Ecto neural progenitor cell (in vitro differentiated cells): ENCODE data around the gene TFB2M.

Experiments
- DNase-seq: peaks from one replicate; pipeline ENCODE4 v3.0.0-alpha.2; 2018; ENCODE audit warnings: low spot score

Gene TFB2M

DNA sequence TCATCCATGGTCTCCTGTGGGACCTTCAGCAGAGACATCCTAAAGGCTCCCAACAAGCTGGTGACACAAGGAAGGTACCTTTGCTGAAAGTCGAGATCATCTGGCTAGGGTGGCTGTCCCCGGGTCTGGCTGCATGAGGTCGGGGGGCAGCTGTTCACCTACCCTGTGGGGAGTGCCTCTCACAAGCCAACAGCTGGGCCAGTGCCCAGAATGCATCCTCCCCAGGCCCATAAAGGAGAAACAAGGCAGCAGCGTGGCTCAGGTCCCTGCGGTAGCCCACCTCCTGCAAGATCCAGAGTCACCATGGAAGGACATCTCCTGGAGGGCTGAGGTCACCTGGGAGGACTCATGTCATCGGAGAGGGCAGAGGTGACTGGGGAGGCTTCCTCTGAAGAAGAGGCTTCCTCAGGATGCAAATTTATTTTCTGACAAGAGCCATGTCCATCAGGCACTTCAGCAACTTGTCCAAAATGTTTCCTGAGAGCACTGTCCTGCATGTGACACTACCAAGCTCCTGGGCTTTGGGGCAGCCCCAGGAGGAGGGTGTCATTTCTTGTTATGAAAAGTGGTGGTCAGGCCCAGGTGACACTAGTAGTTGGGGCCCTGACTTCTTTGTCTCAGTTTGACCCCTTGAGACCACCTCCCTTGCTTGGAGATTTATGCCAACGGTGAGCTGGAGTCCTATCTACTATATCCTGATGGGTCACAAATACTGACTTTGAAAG lies 52.3 kb downstream of the TFB2M start:
- DNase-seq: no peak

GRCh38 chr1:246513041-246513440 lies 53.0 kb downstream of the TFB2M start:
- no peak for DNase-seq

GRCh38 chr1:246512635-246513034 lies 53.4 kb downstream of the TFB2M start:
- DNase-seq: no peak

GRCh38 chr1:246512230-246512629 lies 53.8 kb downstream of the TFB2M start:
- no peak for DNase-seq

DNA sequence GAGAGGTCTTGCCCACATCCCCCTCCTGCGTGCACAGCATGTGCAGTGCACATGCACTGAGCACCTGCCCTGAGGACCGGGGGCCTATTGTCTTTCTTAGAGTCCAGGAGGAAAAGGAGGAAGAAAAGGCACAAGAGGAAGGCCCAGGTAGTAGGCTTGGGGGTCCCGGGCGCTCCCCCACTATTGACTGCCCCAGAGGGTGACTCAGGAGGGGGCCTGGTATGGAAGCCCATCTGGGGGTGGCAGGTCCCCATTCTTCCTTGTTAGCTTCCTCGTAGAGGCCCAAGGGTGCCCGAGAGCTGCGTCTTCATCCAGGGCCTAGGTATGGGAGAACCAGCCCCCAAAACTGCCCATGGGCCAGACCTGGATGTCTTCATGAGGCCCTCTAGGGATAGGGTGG lies 54.9 kb downstream of the TFB2M start:
- DNase-seq: no peak

GRCh38 chr1:246510147-246511030 lies 55.7 kb downstream of the TFB2M start:
- DNase-seq: no peak

DNA sequence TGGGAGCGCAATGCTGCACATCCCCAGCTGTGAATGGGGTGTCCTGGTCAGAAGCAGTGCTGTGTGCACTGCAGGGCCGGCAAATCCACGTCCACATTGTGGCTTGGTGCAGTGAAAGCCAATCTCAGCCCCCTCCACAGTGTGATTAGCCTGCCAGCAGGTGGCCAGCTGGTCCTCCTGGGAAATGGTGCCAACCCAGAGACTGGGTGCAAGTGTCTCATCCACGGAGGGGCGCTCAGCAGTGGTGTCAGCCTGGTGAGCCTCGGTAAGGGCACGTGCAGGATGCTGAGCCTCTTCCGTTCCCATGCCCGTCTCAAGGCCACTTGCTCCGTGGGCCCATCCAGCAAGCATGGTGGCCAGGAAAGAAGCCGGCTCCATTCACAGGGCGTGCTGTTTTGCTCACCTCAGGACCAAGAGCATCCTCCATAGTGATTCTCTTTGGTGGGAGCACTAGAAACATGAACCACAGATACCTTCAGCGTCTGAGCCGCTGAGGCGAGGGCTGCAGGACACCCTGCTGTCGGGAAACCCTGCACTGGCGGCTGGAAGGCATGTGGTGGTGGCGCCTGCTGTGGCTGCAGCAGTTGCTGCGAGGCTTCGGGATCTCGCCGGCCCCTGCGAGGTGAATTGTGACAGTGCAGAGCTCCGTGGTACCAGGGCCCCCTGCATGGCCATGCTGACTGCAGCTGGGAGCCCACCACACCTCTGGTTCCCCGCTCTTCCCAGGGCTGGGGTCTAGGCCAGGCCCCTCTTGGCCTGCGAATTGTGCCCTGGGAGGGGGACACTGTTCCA lies 57.0 kb downstream of the TFB2M start:
- no peak for DNase-seq

GRCh38 chr1:246506674-246507481 lies 59.2 kb downstream of the TFB2M start, which contains the start of gene SMYD3:
SMYD3 (minus strand) TSS chr1:246507279.
- peak; percentile 91 for DNase-seq

DNA sequence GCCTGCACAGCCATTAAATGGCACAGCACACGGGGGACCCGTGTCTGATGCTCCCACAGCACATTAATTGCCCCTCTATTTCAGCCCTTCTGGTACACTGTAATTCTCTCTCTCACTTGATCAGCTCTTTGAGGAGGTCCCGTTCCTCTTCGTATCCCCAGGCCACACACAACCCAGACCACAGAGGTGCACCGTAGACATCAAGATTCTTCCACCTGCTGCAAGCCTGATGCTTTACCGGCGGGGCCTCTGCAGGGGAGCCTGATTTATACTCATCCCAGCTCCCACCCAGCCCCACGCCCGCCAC lies 59.7 kb downstream of the TFB2M start:
- no peak for DNase-seq

DNA sequence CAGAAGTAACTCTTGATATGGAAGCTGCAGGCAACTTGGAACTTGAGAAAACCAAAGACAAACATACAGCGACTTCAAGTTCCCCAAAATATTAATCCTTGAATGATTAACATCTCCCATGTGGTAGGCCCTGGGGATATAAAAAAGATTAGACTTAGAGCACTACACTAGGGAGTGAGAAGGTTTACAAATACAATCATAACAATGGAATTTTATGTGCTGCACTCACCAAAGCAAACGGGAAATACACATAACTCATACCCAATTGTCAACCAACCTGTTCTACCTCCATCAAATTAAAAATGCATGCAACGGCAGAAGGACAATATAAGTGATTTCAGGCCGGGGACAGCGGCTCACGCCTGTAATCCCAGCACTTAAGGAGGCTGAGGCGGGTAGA lies 62.7 kb downstream of the TFB2M start:
- no peak for DNase-seq

DNA sequence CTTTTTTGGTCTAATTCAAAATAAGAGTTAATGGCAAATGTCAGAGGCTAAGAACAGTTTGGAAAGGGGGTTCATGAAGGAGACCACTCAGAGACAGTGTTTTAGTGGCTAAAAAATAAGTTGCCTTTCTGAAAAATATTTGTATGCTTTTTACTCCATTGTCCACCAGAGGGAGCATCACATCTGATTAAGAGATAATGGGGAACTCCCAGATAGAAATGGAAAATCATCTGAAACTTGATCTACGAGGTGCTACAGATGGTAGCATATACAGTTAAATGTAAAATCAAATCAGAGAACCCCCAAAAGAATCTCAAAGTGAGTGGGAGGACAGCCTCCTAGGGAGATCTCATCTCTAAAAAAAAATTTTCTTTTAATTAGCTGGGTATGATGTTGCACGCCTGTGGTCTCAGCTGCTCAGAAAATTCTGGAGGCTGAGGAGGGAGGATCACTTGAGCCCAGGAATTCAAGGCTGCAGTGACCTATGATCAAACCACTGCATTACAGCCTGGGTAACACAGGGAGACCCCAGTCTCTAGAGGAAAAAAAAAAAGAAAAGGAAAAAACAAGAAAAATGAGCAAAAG lies 68.6 kb downstream of the TFB2M start:
- no peak for DNase-seq

DNA sequence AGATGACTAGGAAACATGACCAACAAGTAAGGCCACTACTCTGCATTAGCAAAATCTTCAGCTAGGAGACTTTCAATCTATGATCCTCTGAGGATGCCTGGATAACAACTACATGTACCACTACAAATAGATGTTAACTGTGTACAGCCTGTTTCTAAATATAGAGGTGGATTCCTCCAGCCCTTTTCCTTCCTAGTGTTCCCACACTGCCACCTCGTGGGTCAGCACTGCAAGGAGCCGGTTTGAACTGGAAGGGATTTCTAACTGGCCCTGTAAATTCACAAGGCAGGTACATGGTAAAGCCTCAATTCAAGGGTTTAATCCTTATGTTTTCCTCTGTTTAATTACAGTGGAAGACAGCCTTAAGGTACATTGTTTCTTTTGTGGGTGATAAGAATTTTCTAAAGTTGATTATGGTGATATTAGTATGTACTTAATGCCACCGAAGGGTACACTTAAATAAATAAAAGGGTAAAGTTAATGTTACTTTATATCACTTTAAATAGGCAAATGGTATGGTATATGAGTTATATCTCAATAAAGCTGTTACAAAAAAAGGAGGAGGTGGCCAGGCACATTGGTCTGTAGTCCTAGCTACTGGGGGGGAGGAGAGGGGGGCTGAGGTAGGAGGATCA lies 73.3 kb downstream of the TFB2M start:
- peak; percentile 71 for DNase-seq

DNA sequence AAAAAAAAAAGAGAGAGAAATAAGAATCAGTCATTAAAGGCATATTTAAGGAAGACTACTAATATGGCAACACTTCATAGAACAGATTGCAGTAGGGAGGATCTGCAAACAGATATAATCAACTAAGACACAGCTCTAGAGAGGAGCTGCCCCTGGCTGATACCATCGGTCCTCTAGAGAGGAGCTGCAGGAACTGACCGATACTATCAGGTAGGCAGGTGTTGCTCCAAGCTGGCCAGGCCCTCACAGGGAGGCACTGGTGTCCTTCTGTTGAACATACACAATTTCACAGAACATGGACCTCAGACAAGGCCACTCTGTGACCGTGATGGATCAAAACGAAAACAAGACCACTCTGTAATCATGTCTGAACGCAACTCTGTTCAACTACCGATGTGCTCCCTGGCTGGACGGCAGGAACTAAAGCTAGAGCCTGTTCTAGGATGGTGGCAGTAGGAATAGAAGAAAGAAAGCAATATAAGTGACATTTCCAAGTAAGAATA lies 74.5 kb downstream of the TFB2M start:
- no peak for DNase-seq
